AG04449 (cell line): ENCODE measurements around the gene RAB10.
A peak's percentile ranks its signal among the peaks of the same experiment; 100 is the strongest.

Experiments used
- CTCF ChIA-PET: fragments of 350-600 bp; formaldehyde crosslinking; extraction: SDS; loops from one replicate; lab custom pipeline; 2021; ENCODE audit warnings: antibody characterized with exemption; lab: Yijun Ruan, JAX
- POLR2A ChIA-PET: fragments of 400-600, 350-600 bp; formaldehyde crosslinking; extraction: SDS; loops from one replicate; lab custom pipeline; 2020; ENCODE audit warnings: antibody characterized with exemption, inconsistent platforms; lab: Yijun Ruan, JAX
- DNase-seq: peaks from one replicate; pipeline ENCODE4 v3.0.0-alpha.2; 2010; ENCODE audit warnings: low read depth, low spot score
- H3K4me3 ChIP-seq: 2 replicates; pipeline ENCODE4 v1.5.1; 2011; ENCODE audit warnings: low read depth, mild to moderate bottlenecking, control low read depth, low read length
- CTCF ChIP-seq: IDR thresholded peaks from one replicate; pipeline ENCODE4 v1.5.1; 2011; ENCODE audit warnings: mild to moderate bottlenecking, moderate library complexity, low read length, control low read depth, inconsistent platforms; ENCODE audit not compliant: insufficient read depth; ENCODE audit errors: missing control alignments

RAB10 gene

GRCh38 chr2:26035090-26035743 lies 1.3 kb downstream of the RAB10 start:
- TF ChIP-seq CTCF = no peak
- peak overlapping the region; percentile 75 for H3K4me3 ChIP-seq
- no peak for DNase-seq
- CTCF ChIA-PET = interaction anchor here (0.7 to 3.0 kb wide), 9 partner anchors 10 to 85 kb away, joined by 3 to 12 read pairs (median 4); no protein-coding TSS in a partner anchor
- POLR2A ChIA-PET = interaction anchor here (1.1 to 1.2 kb wide), 2 partner anchors 10 kb away, joined by 3 read pairs; no protein-coding TSS in a partner anchor

GRCh38 chr2:26039603-26040323 lies 5.9 kb downstream of the RAB10 start:
- ChIA-PET POLR2A (no interaction called here), CTCF (no interaction called here)
- H3K4me3 ChIP-seq = no peak overlapping the region
- no peak for TF ChIP-seq CTCF
- no peak for DNase-seq

GRCh38 chr2:26043109-26043508 lies 9.2 kb downstream of the RAB10 start:
- TF ChIP-seq CTCF = no peak
- ChIA-PET POLR2A (no interaction called here), CTCF (interaction anchor here (0.6 kb wide), 1 partner anchor 9 kb away, joined by 3 read pairs; no protein-coding TSS in a partner anchor)
- no peak overlapping the region for H3K4me3 ChIP-seq
- DNase-seq = no peak

- CTCF ChIA-PET = no interaction called here
- no peak for DNase-seq
- POLR2A ChIA-PET = no interaction called here
- no peak overlapping the region for H3K4me3 ChIP-seq
- no peak for TF ChIP-seq CTCF
These were observed 10.2 kb downstream of the RAB10 start for GRCh38 chr2:26043862-26044696.

- H3K4me3 ChIP-seq = no peak overlapping the region
- ChIA-PET POLR2A (no interaction called here), CTCF (interaction anchor here (1.0 kb wide), 1 partner anchor 98 kb away, joined by 3 read pairs; no protein-coding TSS in a partner anchor)
- no peak for TF ChIP-seq CTCF
- DNase-seq = no peak
These were observed 14.9 kb downstream of the RAB10 start for GRCh38 chr2:26048791-26049190.
